ENCODE measurements around the gene CEP44.

The CEP44 gene

GRCh38 chr4:174316954-174317353 lies 33.2 kb downstream of the CEP44 start:
- no peak for ATAC-seq (replicated peaks)
- Mint-ChIP-seq H3K4me3 (no peak overlapping the region), H3K27me3 (no peaks in the 10 kb centered on the region), H3K36me3 (ENCODE audit: insufficient read depth) (peaks cover 28% of the 10 kb centered on the region), H3K4me1 (ENCODE audit: low read depth in 2 of 2) (peaks cover 3 to 9% of the 10 kb centered on the region in 2 donors), H3K9me3 (no peaks in the 10 kb centered on the region), H3K27ac (no peak overlapping the region)
- no peak for DNase-seq

- Mint-ChIP-seq H3K4me1 (ENCODE audit: low read depth in 2 of 2) (peaks cover 3 to 9% of the 10 kb centered on the region in 2 donors), H3K9me3 (no peaks in the 10 kb centered on the region)
Measured at GRCh38 chr4:174317531-174317930, 33.8 kb downstream of the CEP44 start.

GRCh38 chr4:174318829-174319764 lies 35.4 kb downstream of the CEP44 start:
- no peaks in the 10 kb centered on the region for H3K27me3 Mint-ChIP-seq
- H3K36me3 Mint-ChIP-seq (ENCODE audit: insufficient read depth), result peaks cover 28% of the 10 kb centered on the region
- H3K4me3 Mint-ChIP-seq, result no peak overlapping the region
- ATAC-seq (replicated peaks), result no peak
- H3K27ac Mint-ChIP-seq, result no peak overlapping the region
- DNase-seq, result no peak
- H3K4me1 Mint-ChIP-seq (ENCODE audit: low read depth in 2 of 2), result no peaks in the 10 kb centered on the region
- no peaks in the 10 kb centered on the region for H3K9me3 Mint-ChIP-seq

More at GRCh38 chr4:174317531-174317930, 33.8 kb downstream of the CEP44 start:
- DNase-seq (no peak), ATAC-seq (replicated peaks) (no peak)
- no peak overlapping the region for H3K4me3 Mint-ChIP-seq
- no peak overlapping the region for H3K27ac Mint-ChIP-seq
- no peaks in the 10 kb centered on the region for H3K27me3 Mint-ChIP-seq
- peaks cover 28% of the 10 kb centered on the region for H3K36me3 Mint-ChIP-seq (ENCODE audit: insufficient read depth)

GRCh38 chr4:174320494-174321199 lies 36.9 kb downstream of the CEP44 start:
- no peaks in the 10 kb centered on the region for H3K27me3 Mint-ChIP-seq
- no peaks in the 10 kb centered on the region for H3K4me1 Mint-ChIP-seq (ENCODE audit: low read depth in 2 of 2)
- H3K27ac Mint-ChIP-seq, result no peak overlapping the region
- DNase-seq (no peak), ATAC-seq (replicated peaks) (no peak)
- H3K4me3 Mint-ChIP-seq, result no peak overlapping the region
- H3K36me3 Mint-ChIP-seq (ENCODE audit: insufficient read depth), result peaks cover 20% of the 10 kb centered on the region
- no peaks in the 10 kb centered on the region for H3K9me3 Mint-ChIP-seq

- no peak for ATAC-seq (replicated peaks)
- peaks cover 5% of the 10 kb centered on the region for H3K36me3 Mint-ChIP-seq (ENCODE audit: insufficient read depth)
Measured at GRCh38 chr4:174324236-174324635, 40.5 kb downstream of the CEP44 start.

GRCh38 chr4:174324725-174325124 lies 41.0 kb downstream of the CEP44 start:
- no peaks in the 10 kb centered on the region for H3K4me1 Mint-ChIP-seq (ENCODE audit: low read depth in 2 of 2)
- H3K9me3 Mint-ChIP-seq, result no peaks in the 10 kb centered on the region
- ATAC-seq (replicated peaks), result no peak
- peaks cover 3% of the 10 kb centered on the region for H3K36me3 Mint-ChIP-seq (ENCODE audit: insufficient read depth)
- H3K27ac Mint-ChIP-seq, result no peak overlapping the region
- DNase-seq, result no peak
- no peaks in the 10 kb centered on the region for H3K27me3 Mint-ChIP-seq
- H3K4me3 Mint-ChIP-seq, result no peak overlapping the region

More at GRCh38 chr4:174324236-174324635, 40.5 kb downstream of the CEP44 start:
- DNase-seq, result no peak
- no peak overlapping the region for H3K27ac Mint-ChIP-seq
- H3K4me3 Mint-ChIP-seq, result no peak overlapping the region
- no peaks in the 10 kb centered on the region for H3K9me3 Mint-ChIP-seq
- H3K4me1 Mint-ChIP-seq (ENCODE audit: low read depth in 2 of 2), result no peaks in the 10 kb centered on the region
- H3K27me3 Mint-ChIP-seq, result no peaks in the 10 kb centered on the region

GRCh38 chr4:174332741-174333493 lies 49.2 kb downstream of the CEP44 start:
- no peak for DNase-seq
- peaks cover 0 to 3% of the 10 kb centered on the region in 2 donors for H3K4me1 Mint-ChIP-seq (ENCODE audit: low read depth in 2 of 2)
- H3K27me3 Mint-ChIP-seq, result no peaks in the 10 kb centered on the region
- no peaks in the 10 kb centered on the region for H3K36me3 Mint-ChIP-seq (ENCODE audit: insufficient read depth)
- H3K9me3 Mint-ChIP-seq, result no peaks in the 10 kb centered on the region
- ATAC-seq (replicated peaks), result no peak
- H3K27ac Mint-ChIP-seq, result no peak overlapping the region
- no peak overlapping the region for H3K4me3 Mint-ChIP-seq

GRCh38 chr4:174334628-174335027 lies 50.9 kb downstream of the CEP44 start:
- Mint-ChIP-seq H3K4me3 (no peak overlapping the region), H3K4me1 (ENCODE audit: low read depth in 2 of 2) (peaks cover 0 to 3% of the 10 kb centered on the region in 2 donors), H3K9me3 (no peaks in the 10 kb centered on the region), H3K27me3 (no peaks in the 10 kb centered on the region), H3K36me3 (ENCODE audit: insufficient read depth) (no peaks in the 10 kb centered on the region), H3K27ac (no peak overlapping the region)
- no peak for DNase-seq
- ATAC-seq (replicated peaks), result no peak

GRCh38 chr4:174340714-174341113 lies 57.0 kb downstream of the CEP44 start:
- Mint-ChIP-seq H3K36me3 (ENCODE audit: insufficient read depth) (no peaks in the 10 kb centered on the region), H3K9me3 (no peaks in the 10 kb centered on the region), H3K27me3 (peaks cover 7 to 11% of the 10 kb centered on the region in 2 donors), H3K27ac (no peak overlapping the region), H3K4me3 (no peak overlapping the region), H3K4me1 (ENCODE audit: low read depth in 2 of 2) (peaks cover 0 to 3% of the 10 kb centered on the region in 2 donors)
- ATAC-seq (replicated peaks) (no peak), DNase-seq (no peak)

- DNase-seq (no peak), ATAC-seq (replicated peaks) (no peak)
- H3K36me3 Mint-ChIP-seq (ENCODE audit: insufficient read depth), result no peaks in the 10 kb centered on the region
- peaks cover 31 to 35% of the 10 kb centered on the region in 2 donors for H3K27me3 Mint-ChIP-seq
- H3K4me3 Mint-ChIP-seq, result no peak overlapping the region
- H3K9me3 Mint-ChIP-seq, result peaks cover 0 to 1% of the 10 kb centered on the region in 2 donors
- no peak overlapping the region for H3K27ac Mint-ChIP-seq
- H3K4me1 Mint-ChIP-seq (ENCODE audit: low read depth in 2 of 2), result peaks cover 0 to 1% of the 10 kb centered on the region in 2 donors
Measured at GRCh38 chr4:174349156-174349555, 65.4 kb downstream of the CEP44 start.

- ATAC-seq (replicated peaks) (no peak), DNase-seq (no peak)
Measured at GRCh38 chr4:174352061-174352819, 68.5 kb downstream of the CEP44 start.

GRCh38 chr4:174357321-174357720 lies 73.6 kb downstream of the CEP44 start:
- DNase-seq (no peak), ATAC-seq (replicated peaks) (no peak)
- Mint-ChIP-seq H3K27ac (no peak overlapping the region), H3K9me3 (no peaks in the 10 kb centered on the region), H3K27me3 (peaks cover 18 to 21% of the 10 kb centered on the region in 2 donors), H3K36me3 (ENCODE audit: insufficient read depth) (no peaks in the 10 kb centered on the region), H3K4me1 (ENCODE audit: low read depth in 2 of 2) (no peaks in the 10 kb centered on the region), H3K4me3 (no peak overlapping the region)

More at GRCh38 chr4:174352061-174352819, 68.5 kb downstream of the CEP44 start:
- H3K9me3 Mint-ChIP-seq, result peaks cover 0 to 1% of the 10 kb centered on the region in 2 donors
- peaks cover 0 to 1% of the 10 kb centered on the region in 2 donors for H3K4me1 Mint-ChIP-seq (ENCODE audit: low read depth in 2 of 2)
- peaks cover 26 to 35% of the 10 kb centered on the region in 2 donors for H3K27me3 Mint-ChIP-seq
- no peak overlapping the region for H3K4me3 Mint-ChIP-seq
- H3K36me3 Mint-ChIP-seq (ENCODE audit: insufficient read depth), result no peaks in the 10 kb centered on the region
- no peak overlapping the region for H3K27ac Mint-ChIP-seq
